Fibroblast of lung (primary cell): ENCODE results near the gene CES3. TPM values are rescaled to one million over a fixed set of nuclear protein-coding genes. Genes with fewer than 3 reads are reported as not detected.

Experiments used
- DNase-seq, 2 donors: peaks; one replicate each; pipeline versions ENCODE4 v3.0.0 to v3.0.0-alpha.2; 2010; ENCODE audit warnings: low read depth in 2 of 2
- H2AFZ ChIP-seq: 2 replicates; pipeline ENCODE4 v1.5.1; 2012; ENCODE audit warnings: low read length, control low read depth, inconsistent platforms
- H3K27ac ChIP-seq: 2 replicates; pipeline ENCODE4 v1.5.1; 2011; ENCODE audit warnings: low read length, control low read depth; ENCODE audit not compliant: insufficient read depth
- H3K27me3 ChIP-seq: 2 replicates; pipeline ENCODE4 v1.5.1; 2011; ENCODE audit warnings: mild to moderate bottlenecking, low read length; ENCODE audit not compliant: control insufficient read depth, insufficient read depth
- H3K36me3 ChIP-seq: 2 replicates; pipeline ENCODE4 v1.5.1; 2011; ENCODE audit warnings: low read length; ENCODE audit not compliant: control insufficient read depth, insufficient read depth
- H3K4me1 ChIP-seq: 2 replicates; pipeline ENCODE4 v1.5.1; 2011; ENCODE audit warnings: low read length; ENCODE audit not compliant: control insufficient read depth, insufficient read depth; ENCODE audit errors: extremely low read depth
- H3K4me2 ChIP-seq: 2 replicates; pipeline ENCODE4 v1.5.1; 2011; ENCODE audit warnings: low read length, control low read depth; ENCODE audit not compliant: insufficient read depth; ENCODE audit errors: extremely low read depth
- H3K4me3 ChIP-seq, 4 experiments: fragments of 200-600 bp in 1 of 4; sonication (generic) in 1 of 4; replicated peaks in 1 of 4; 2 replicates each; pipeline ENCODE4 v1.5.1; 2011 to 2016; ENCODE audit warnings: low read length in 4 of 4, low read depth in 3 of 4, mild to moderate bottlenecking in 3 of 4, control low read depth in 2 of 4, inconsistent platforms in 1 of 4, mixed read lengths in 1 of 4; ENCODE audit not compliant: insufficient read depth in 1 of 4; ENCODE audit errors: control extremely low read depth in 1 of 4
- H3K79me2 ChIP-seq: 2 replicates; pipeline ENCODE4 v1.5.1; 2012; ENCODE audit warnings: mild to moderate bottlenecking, low read length, inconsistent platforms; ENCODE audit not compliant: control insufficient read depth, insufficient read depth
- H3K9ac ChIP-seq: 2 replicates; pipeline ENCODE4 v1.5.1; 2011; ENCODE audit warnings: mild to moderate bottlenecking, low read length, control low read depth; ENCODE audit not compliant: insufficient read depth
- H3K9me3 ChIP-seq: 2 replicates; pipeline ENCODE4 v1.5.1; 2012; ENCODE audit warnings: low read depth, low read length; ENCODE audit not compliant: control insufficient read depth, insufficient read depth
- H4K20me1 ChIP-seq: 2 replicates; pipeline ENCODE4 v1.5.1; 2011; ENCODE audit warnings: low read length; ENCODE audit not compliant: control insufficient read depth, insufficient read depth; ENCODE audit errors: extremely low read depth
- EZH2 ChIP-seq: IDR thresholded peaks from 2 replicates; pipeline ENCODE4 v1.5.1; 2012; ENCODE audit warnings: low read length, control low read depth, mild to moderate bottlenecking; ENCODE audit errors: missing control alignments
- polyA plus RNA-seq, 2 donors: library from polyadenylated mRNA; depleted of rRNA in 1 of 2; stranded (reverse) in 1 of 2; unstranded in 1 of 2; fragments of >200 nt; gene quantifications; 2 replicates each; pipeline ENCODE4 v1.2.1, GENCODE V29; 2011 to 2012; ENCODE audit warnings: missing spikeins in 1 of 2
- total RNA-seq: library from RNA; depleted of rRNA; stranded (reverse); fragments of >200 nt; gene quantifications from 2 replicates; pipeline ENCODE4 v1.2.1, GENCODE V29; 2014
- TF ChIP-seq, protein P1 (sequence below), 2 donors: IDR thresholded peaks in 1 of 2; conservative IDR thresholded peaks in 1 of 2; 1 replicate in 1 of 2; 2 replicates in 1 of 2; pipeline ENCODE4 v1.5.1; 2011 to 2012; ENCODE audit warnings: low read length in 2 of 2, control low read depth in 1 of 2, inconsistent platforms in 1 of 2, low read depth in 1 of 2, mild to moderate bottlenecking in 1 of 2

The CES3 gene
- total and polyA plus RNA-seq, 2 donors (not counting 1 experiment from before 2014, with no cell fraction given): 0.01 to 1.3 TPM

DNA sequence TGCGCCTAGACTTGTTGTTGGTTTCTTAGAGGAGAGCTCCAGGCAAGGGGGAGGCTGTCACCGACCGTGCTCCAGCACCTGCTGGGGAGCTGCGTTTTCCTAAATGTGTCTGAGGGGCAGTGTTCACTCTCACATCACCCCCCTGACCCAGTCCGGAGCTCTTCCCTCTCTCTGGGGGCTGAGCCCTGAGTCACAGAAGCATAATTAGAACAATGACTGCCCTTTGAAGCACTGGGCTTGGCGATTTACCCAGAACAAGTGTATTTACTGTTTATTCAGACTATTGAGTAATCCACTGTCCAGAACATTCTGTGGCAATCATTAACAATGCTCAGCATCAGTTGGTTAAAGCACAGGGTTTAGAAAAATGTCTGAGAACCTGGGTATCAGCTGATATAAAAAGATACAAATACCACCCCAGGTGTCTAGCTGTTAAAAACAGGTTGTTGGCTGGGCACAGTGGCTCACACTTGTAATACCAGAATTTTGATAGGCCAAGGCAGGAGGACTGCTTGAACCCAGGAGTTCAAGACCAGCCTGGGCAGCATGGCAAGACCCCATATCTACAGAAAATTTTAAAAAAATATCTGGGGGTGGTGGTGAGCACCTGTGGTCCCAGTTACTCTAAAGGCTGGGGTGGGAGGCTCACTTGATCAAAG, 35.4 kb downstream of the CES3 start:
- no peak overlapping the region for H3K9ac ChIP-seq
- no peaks in the 10 kb centered on the region for H3K79me2 ChIP-seq
- no peaks in the 10 kb centered on the region for H3K9me3 ChIP-seq
- TF ChIP-seq EZH2: no peak
- TF ChIP-seq, protein P1, sequence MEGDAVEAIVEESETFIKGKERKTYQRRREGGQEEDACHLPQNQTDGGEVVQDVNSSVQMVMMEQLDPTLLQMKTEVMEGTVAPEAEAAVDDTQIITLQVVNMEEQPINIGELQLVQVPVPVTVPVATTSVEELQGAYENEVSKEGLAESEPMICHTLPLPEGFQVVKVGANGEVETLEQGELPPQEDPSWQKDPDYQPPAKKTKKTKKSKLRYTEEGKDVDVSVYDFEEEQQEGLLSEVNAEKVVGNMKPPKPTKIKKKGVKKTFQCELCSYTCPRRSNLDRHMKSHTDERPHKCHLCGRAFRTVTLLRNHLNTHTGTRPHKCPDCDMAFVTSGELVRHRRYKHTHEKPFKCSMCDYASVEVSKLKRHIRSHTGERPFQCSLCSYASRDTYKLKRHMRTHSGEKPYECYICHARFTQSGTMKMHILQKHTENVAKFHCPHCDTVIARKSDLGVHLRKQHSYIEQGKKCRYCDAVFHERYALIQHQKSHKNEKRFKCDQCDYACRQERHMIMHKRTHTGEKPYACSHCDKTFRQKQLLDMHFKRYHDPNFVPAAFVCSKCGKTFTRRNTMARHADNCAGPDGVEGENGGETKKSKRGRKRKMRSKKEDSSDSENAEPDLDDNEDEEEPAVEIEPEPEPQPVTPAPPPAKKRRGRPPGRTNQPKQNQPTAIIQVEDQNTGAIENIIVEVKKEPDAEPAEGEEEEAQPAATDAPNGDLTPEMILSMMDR (conservative IDR thresholded peaks at IDR 0.05 in 1 of 2, IDR thresholded peaks at IDR 0.05 in 1 of 2; ENCODE audit: low read depth in 1 of 2, low read length in 2 of 2): no peak
- no peak overlapping the region for H3K4me2 ChIP-seq
- H4K20me1 ChIP-seq: no peaks in the 10 kb centered on the region
- no peak overlapping the region for H3K27ac ChIP-seq
- no peak overlapping the region for H3K4me3 ChIP-seq
- no peaks in the 10 kb centered on the region for H3K27me3 ChIP-seq
- DNase-seq: peak; percentile 66 to 92
- no peak overlapping the region for H2AFZ ChIP-seq
- no peaks in the 10 kb centered on the region for H3K36me3 ChIP-seq
- H3K4me1 ChIP-seq: peaks cover 3% of the 10 kb centered on the region

DNA sequence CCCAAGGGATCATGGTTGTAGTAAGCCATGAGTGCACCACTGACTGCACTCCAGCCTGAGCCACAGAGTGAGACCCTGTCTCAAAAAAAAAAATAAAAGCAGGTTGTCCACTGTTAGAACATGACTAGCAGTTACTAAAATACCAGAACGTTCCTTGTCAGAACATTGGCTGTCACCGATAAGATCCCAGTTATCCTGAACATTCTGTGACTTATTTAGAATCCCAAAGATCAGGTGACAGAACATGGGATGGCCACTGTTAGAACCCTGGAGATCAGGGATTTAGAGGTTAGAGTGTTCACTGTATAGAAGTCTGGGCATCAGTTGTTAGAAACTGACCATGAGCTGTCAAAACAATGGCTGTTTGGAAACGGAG, 35.9 kb downstream of the CES3 start:
- no peak for DNase-seq
- Histone ChIP-seq H3K27me3 (no peaks in the 10 kb centered on the region), H3K36me3 (no peaks in the 10 kb centered on the region), H3K4me3 (no peak overlapping the region), H3K4me1 (peaks cover 3% of the 10 kb centered on the region), H3K9ac (no peak overlapping the region), H3K79me2 (no peaks in the 10 kb centered on the region), H2AFZ (no peak overlapping the region), H3K4me2 (no peak overlapping the region), H3K27ac (no peak overlapping the region), H3K9me3 (no peaks in the 10 kb centered on the region), H4K20me1 (no peaks in the 10 kb centered on the region)
- TF ChIP-seq EZH2: no peak
- TF ChIP-seq, protein P1 (conservative IDR thresholded peaks at IDR 0.05 in 1 of 2, IDR thresholded peaks at IDR 0.05 in 1 of 2; ENCODE audit: low read depth in 1 of 2, low read length in 2 of 2): no peak

DNA sequence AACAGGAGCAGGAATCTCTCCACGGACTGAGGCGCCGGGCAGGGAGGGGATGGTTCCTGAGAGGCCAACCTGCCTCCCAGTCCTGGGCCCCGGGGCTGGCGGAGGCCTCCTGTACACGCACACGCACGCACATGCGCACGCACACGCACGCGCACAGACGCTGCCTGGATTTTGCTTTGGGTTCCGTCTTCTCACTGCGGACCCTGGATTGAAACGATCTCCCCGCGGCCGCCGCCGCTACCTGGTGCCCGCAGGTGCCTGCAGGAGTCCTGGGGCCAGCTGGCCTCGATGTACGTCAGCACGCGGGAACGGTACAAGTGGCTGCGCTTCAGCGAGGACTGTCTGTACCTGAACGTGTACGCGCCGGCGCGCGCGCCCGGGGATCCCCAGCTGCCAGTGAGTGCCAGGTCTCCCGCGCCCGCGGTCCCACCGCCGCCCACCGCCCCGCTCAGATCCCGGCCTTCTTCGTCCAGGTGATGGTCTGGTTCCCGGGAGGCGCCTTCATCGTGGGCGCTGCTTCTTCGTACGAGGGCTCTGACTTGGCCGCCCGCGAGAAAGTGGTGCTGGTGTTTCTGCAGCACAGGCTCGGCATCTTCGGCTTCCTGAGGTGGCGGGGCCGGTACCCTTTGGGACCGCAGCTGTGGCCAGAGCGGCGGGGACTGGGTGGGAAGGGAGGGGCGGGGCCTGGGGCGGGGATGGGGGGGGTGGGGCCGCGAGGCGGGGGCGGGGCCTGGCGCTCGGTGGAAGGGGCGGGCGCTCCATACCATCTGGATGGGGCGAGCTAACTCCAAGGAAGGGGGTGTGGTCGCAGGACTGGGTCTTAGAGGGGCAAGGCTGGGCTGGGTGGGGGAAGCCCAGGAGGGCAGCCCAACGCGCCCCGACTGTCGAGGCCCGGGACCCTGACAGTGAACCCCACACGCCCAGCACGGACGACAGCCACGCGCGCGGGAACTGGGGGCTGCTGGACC, 39.6 kb downstream of the CES3 start:
- Histone ChIP-seq H3K9me3 (no peaks in the 10 kb centered on the region), H4K20me1 (no peaks in the 10 kb centered on the region), H3K27me3 (peaks cover 3% of the 10 kb centered on the region), H3K36me3 (no peaks in the 10 kb centered on the region), H2AFZ (peak overlapping the region; percentile 73), H3K4me3 (peak overlapping the region; percentile 41 to 51 (median 46)), H3K79me2 (no peaks in the 10 kb centered on the region), H3K9ac (peak overlapping the region; percentile 16), H3K4me2 (peak overlapping the region; percentile 87), H3K4me1 (peaks cover 3% of the 10 kb centered on the region), H3K27ac (no peak overlapping the region)
- DNase-seq: peak in 1 of 2 donors; percentile 18
- no peak for TF ChIP-seq EZH2
- TF ChIP-seq, protein P1 (conservative IDR thresholded peaks at IDR 0.05 in 1 of 2, IDR thresholded peaks at IDR 0.05 in 1 of 2; ENCODE audit: low read depth in 1 of 2, low read length in 2 of 2): no peak
